Left lobe of liver (tissue), 2 donors: ENCODE results near the gene LIMS1. TPM values are rescaled to one million over a fixed set of nuclear protein-coding genes. Genes with fewer than 3 reads are reported as not detected.
A peak's percentile ranks its signal among the peaks of the same experiment; 100 is the strongest.
"Not testable (repeated sequence)": the region's sequence is repeated elsewhere in the genome, so short reads cannot be mapped to it uniquely, and the experiment has no call there.

Source experiments
- ATAC-seq: fragments of 200-7000 bp; cut with Tn5 transposase; one replicate; pipeline ENCODE4 v1.9.1; 2020; ENCODE audit warnings: mild to moderate bottlenecking, moderate library complexity
- DNase-seq: peaks from one replicate; pipeline ENCODE4 v3.0.0-alpha.2; 2020; ENCODE audit warnings: low spot score
- total RNA-seq: library from RNA; stranded (reverse); gene quantifications from one replicate; pipeline ENCODE4 v1.2.1, GENCODE V29; 2021
- donor health status: DM: no; HTN: no; CAD: no; lungs with moderate emphysema.
- donor health status: DM: no; HTN: yes; CAD: no.

The LIMS1 gene
- total RNA-seq, 1 donor from 2014 or later = 18.1 TPM

- DNase-seq (no peak), ATAC-seq (no peak)
Measured at GRCh38 chr2:108548208-108549003, 14.1 kb downstream of the LIMS1 start.

GRCh38 chr2:108552566-108552965 is 18.3 kb downstream of the LIMS1 start:
- ATAC-seq (peak; percentile 12), DNase-seq (no peak)

- ATAC-seq = peak; percentile 93
- no peak for DNase-seq
Measured at GRCh38 chr2:108553209-108553919, 19.1 kb downstream of the LIMS1 start.

GRCh38 chr2:108554528-108554927 is 20.3 kb downstream of the LIMS1 start:
- DNase-seq (no peak), ATAC-seq (peak; percentile 24)

GRCh38 chr2:108555572-108555971 is 21.3 kb downstream of the LIMS1 start:
- DNase-seq (no peak), ATAC-seq (no peak)

GRCh38 chr2:108556581-108556980 is 22.3 kb downstream of the LIMS1 start:
- not testable (repeated sequence) for DNase-seq, ATAC-seq

GRCh38 chr2:108560241-108560811 is 26.1 kb downstream of the LIMS1 start:
- no peak for DNase-seq
- ATAC-seq = no peak

- no peak for DNase-seq
- no peak for ATAC-seq
Measured at GRCh38 chr2:108560895-108561530, 26.7 kb downstream of the LIMS1 start.

- ATAC-seq = no peak
- no peak for DNase-seq
Measured at GRCh38 chr2:108562274-108562673, 28.0 kb downstream of the LIMS1 start.

- no peak for ATAC-seq
- no peak for DNase-seq
Measured at GRCh38 chr2:108564510-108564909, 30.2 kb downstream of the LIMS1 start.

- DNase-seq (no peak), ATAC-seq (no peak)
Measured at GRCh38 chr2:108565778-108566375, 31.6 kb downstream of the LIMS1 start.

GRCh38 chr2:108570416-108570815 is 36.1 kb downstream of the LIMS1 start:
- DNase-seq = no peak
- ATAC-seq = peak; percentile 86

GRCh38 chr2:108571286-108571685 is 37.0 kb downstream of the LIMS1 start:
- ATAC-seq (no peak), DNase-seq (no peak)

- peak; percentile 31 for ATAC-seq
Measured at GRCh38 chr2:108573061-108573460, 38.8 kb downstream of the LIMS1 start.

GRCh38 chr2:108574332-108574731 is 40.1 kb downstream of the LIMS1 start:
- ATAC-seq = peak; percentile 32
- no peak for DNase-seq

More at GRCh38 chr2:108573061-108573460, 38.8 kb downstream of the LIMS1 start:
- no peak for DNase-seq

- DNase-seq (no peak), ATAC-seq (no peak)
Measured at GRCh38 chr2:108575132-108575966, 41.1 kb downstream of the LIMS1 start.

GRCh38 chr2:108577099-108577498 is 42.8 kb downstream of the LIMS1 start:
- ATAC-seq (no peak), DNase-seq (no peak)

GRCh38 chr2:108579623-108580022 is 45.4 kb downstream of the LIMS1 start:
- DNase-seq = no peak
- peak; percentile 65 for ATAC-seq

- DNase-seq (no peak), ATAC-seq (peak; percentile 51)
Measured at GRCh38 chr2:108580050-108580449, 45.8 kb downstream of the LIMS1 start.
